Brain microvascular endothelial cell (primary cell): ENCODE measurements around the gene EMCN.
"Not testable (repeated sequence)": the region's sequence is repeated elsewhere in the genome, so short reads cannot be mapped to it uniquely, and the experiment has no call there.

Experiments used
- DNase-seq: peaks from one replicate; pipeline ENCODE4 v3.0.0-alpha.2; 2020
- H3K27ac ChIP-seq: fragments of 250-450 bp; sonication (Bioruptor Pico); 2 replicates; pipeline ENCODE4 v1.5.1; 2020; ENCODE audit warnings: mild to moderate bottlenecking, moderate library complexity
- H3K27me3 ChIP-seq: fragments of 250-450 bp; sonication (Bioruptor Pico); replicated peaks from 2 replicates; pipeline ENCODE4 v1.5.1; 2020; ENCODE audit warnings: mild to moderate bottlenecking
- H3K36me3 ChIP-seq: fragments of 250-450 bp; sonication (Bioruptor Pico); replicated peaks from 2 replicates; pipeline ENCODE4 v1.5.1; 2020; ENCODE audit warnings: mild to moderate bottlenecking
- H3K4me3 ChIP-seq: 2 replicates; pipeline ENCODE4 v1.5.1; 2011; ENCODE audit warnings: low read depth, mild to moderate bottlenecking, control low read depth, low read length, moderate library complexity
- CTCF ChIP-seq: IDR thresholded peaks from 2 replicates; pipeline ENCODE4 v1.5.1; 2011; ENCODE audit warnings: low read depth, mild to moderate bottlenecking, moderate library complexity, low read length, control low read depth, inconsistent platforms; ENCODE audit errors: missing control alignments
- in situ Hi-C: cut with HindIII; loops from 2 replicates; pipeline ENCODE4 v1.10.0; 2017; ENCODE audit warnings: low sequenced_read_pairs, low pct_ligation_motif_present

Gene EMCN

GRCh38 chr4:100414016-100414790 lies 103.6 kb downstream of the EMCN start:
- no peak overlapping the region for H3K4me3 ChIP-seq
- in situ Hi-C loops, result no loop called here
- DNase-seq, result no peak
- no peaks in the 10 kb centered on the region for H3K27me3 ChIP-seq
- no peak for TF ChIP-seq CTCF
- no peaks in the 10 kb centered on the region for H3K36me3 ChIP-seq
- H3K27ac ChIP-seq, result no peak overlapping the region

GRCh38 chr4:100391863-100392262 lies 126.0 kb downstream of the EMCN start:
- TF ChIP-seq CTCF, result no peak
- Histone ChIP-seq H3K36me3 (no peaks in the 10 kb centered on the region), H3K27ac (no peak overlapping the region), H3K4me3 (no peak overlapping the region), H3K27me3 (no peaks in the 10 kb centered on the region)
- in situ Hi-C loops, result no loop called here
- peak; percentile 76 for DNase-seq

- TF ChIP-seq CTCF, result no peak
- Histone ChIP-seq H3K4me3 (no peak overlapping the region), H3K27me3 (no peaks in the 10 kb centered on the region), H3K27ac (no peak overlapping the region), H3K36me3 (no peaks in the 10 kb centered on the region)
- in situ Hi-C loops, result no loop called here
- DNase-seq, result no peak
These were observed 126.7 kb downstream of the EMCN start for GRCh38 chr4:100391086-100391485.

GRCh38 chr4:100386270-100386669 lies 131.6 kb downstream of the EMCN start:
- H3K27me3 ChIP-seq, result no peaks in the 10 kb centered on the region
- H3K27ac ChIP-seq, result no peak overlapping the region
- H3K4me3 ChIP-seq, result no peak overlapping the region
- TF ChIP-seq CTCF, result no peak
- no peak for DNase-seq
- H3K36me3 ChIP-seq, result no peaks in the 10 kb centered on the region
- in situ Hi-C loops, result no loop called here

GRCh38 chr4:100380401-100380800 lies 137.4 kb downstream of the EMCN start:
- H3K27me3 ChIP-seq, H3K27ac ChIP-seq, DNase-seq, H3K36me3 ChIP-seq, in situ Hi-C loops, H3K4me3 ChIP-seq: not testable (repeated sequence)

- TF ChIP-seq CTCF, result no peak
- in situ Hi-C loops, result no loop called here
- Histone ChIP-seq H3K4me3 (no peak overlapping the region), H3K27me3 (no peaks in the 10 kb centered on the region), H3K36me3 (no peaks in the 10 kb centered on the region), H3K27ac (no peak overlapping the region)
- DNase-seq, result no peak
These were observed 138.2 kb downstream of the EMCN start for GRCh38 chr4:100379583-100380105.
